Subcutaneous adipose tissue (tissue), 4 donors: ENCODE measurements around the gene MARCHF2. TPM values are rescaled to one million over a fixed set of nuclear protein-coding genes. Genes with fewer than 3 reads are reported as not detected.

Source experiments
- total RNA-seq, 4 donors: library from RNA; depleted of rRNA; stranded (reverse); fragments of >200 nt; gene quantifications; one replicate each; pipeline ENCODE4 v1.1.0, GENCODE V29; 2016
- TF ChIP-seq, protein P1 (sequence below): fragments of 450-650 bp; IDR thresholded peaks from one replicate; pipeline ENCODE4 v1.5.1; 2016; ENCODE audit warnings: low read depth, mild to moderate bottlenecking, control low read depth, antibody characterized with exemption, moderate library complexity

Gene MARCHF2, protein sequence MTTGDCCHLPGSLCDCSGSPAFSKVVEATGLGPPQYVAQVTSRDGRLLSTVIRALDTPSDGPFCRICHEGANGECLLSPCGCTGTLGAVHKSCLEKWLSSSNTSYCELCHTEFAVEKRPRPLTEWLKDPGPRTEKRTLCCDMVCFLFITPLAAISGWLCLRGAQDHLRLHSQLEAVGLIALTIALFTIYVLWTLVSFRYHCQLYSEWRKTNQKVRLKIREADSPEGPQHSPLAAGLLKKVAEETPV
- total RNA-seq: 100 to 1,000 TPM; 107 to 314 (median 189) TPM

DNA sequence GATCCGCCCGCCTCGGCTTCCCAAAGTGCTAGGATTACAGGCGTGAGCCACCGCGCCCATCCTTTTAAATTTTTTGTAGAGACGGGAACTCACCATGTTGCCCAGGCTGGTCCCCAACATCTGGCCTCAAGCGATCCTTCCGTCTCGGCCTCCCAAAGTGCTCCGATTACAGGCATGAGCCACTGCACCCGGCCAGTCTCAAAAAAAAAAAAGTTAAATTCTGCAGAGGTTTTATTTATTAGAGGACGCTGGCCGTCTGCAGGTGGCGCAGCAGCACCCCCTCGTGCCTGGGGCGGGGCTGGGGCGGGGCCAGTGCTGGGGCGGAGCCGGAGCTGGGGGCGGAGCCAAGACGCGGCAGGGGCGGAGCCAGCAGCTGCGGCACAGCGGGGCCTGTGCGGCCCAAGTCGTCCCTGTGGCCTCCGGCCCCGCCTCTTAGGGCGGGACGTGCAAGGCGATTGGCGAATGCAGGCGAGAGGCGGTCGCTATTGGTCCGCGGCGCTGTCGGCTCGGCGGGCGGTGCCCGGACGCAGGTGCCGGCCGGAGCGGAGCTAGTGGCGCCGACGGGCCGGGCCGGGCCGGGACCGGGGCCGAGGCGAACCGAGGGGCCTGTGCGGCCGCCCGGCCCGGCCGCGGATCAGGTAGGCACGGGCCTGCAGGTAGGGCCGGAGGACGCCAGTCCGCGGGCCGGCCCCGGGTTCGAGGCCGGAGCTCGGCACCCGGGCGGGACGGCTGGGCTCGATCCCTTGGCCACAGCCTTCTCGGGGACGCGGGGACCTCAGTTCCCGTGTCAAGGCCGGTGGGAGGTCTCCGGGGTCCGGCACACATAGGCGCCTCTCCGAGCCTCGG lies at the start of gene MARCHF2:
Gene MARCHF2, plus strand, starts transcription at position 523 of the 846 bp plus-strand sequence. CDS start 8,536 bp downstream, outside the sequence.
- TF ChIP-seq, protein P1, sequence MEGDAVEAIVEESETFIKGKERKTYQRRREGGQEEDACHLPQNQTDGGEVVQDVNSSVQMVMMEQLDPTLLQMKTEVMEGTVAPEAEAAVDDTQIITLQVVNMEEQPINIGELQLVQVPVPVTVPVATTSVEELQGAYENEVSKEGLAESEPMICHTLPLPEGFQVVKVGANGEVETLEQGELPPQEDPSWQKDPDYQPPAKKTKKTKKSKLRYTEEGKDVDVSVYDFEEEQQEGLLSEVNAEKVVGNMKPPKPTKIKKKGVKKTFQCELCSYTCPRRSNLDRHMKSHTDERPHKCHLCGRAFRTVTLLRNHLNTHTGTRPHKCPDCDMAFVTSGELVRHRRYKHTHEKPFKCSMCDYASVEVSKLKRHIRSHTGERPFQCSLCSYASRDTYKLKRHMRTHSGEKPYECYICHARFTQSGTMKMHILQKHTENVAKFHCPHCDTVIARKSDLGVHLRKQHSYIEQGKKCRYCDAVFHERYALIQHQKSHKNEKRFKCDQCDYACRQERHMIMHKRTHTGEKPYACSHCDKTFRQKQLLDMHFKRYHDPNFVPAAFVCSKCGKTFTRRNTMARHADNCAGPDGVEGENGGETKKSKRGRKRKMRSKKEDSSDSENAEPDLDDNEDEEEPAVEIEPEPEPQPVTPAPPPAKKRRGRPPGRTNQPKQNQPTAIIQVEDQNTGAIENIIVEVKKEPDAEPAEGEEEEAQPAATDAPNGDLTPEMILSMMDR: no peak

DNA sequence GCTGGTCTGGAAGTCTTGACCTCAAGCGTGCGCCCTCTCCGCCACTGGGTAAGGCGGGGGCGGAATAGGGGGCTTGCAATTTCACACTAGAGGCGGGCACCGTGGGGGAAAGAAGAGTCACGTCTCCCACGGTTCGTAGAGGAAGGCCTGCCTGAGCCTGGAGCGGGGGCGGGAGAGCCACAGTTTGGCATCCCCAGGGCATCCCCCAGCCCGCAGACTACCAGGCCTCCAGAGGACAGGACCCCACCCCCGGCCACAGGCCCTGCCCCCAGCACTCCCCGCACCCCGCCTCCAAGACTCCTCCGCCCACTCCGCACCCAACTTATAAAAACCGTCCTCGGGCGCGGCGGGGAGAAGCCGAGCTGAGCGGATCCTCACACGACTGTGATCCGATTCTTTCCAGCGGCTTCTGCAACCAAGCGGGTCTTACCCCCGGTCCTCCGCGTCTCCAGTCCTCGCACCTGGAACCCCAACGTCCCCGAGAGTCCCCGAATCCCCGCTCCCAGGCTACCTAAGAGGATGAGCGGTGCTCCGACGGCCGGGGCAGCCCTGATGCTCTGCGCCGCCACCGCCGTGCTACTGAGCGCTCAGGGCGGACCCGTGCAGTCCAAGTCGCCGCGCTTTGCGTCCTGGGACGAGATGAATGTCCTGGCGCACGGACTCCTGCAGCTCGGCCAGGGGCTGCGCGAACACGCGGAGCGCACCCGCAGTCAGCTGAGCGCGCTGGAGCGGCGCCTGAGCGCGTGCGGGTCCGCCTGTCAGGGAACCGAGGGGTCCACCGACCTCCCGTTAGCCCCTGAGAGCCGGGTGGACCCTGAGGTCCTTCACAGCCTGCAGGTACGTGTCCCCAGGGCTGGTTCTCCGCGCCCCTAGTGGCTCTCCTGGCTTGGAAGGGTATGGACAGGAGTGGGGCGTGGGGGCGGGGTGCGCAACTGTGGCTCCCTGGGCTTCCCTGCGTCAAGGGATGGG lies 49.0 kb upstream of the MARCHF2 start, which contains the start of gene ANGPTL4:
Gene ANGPTL4, plus strand, starts transcription at position 353 of the 969 bp plus-strand sequence. Its CDS starts 167 bp downstream, at position 520.
- TF ChIP-seq, protein P1: no peak

DNA sequence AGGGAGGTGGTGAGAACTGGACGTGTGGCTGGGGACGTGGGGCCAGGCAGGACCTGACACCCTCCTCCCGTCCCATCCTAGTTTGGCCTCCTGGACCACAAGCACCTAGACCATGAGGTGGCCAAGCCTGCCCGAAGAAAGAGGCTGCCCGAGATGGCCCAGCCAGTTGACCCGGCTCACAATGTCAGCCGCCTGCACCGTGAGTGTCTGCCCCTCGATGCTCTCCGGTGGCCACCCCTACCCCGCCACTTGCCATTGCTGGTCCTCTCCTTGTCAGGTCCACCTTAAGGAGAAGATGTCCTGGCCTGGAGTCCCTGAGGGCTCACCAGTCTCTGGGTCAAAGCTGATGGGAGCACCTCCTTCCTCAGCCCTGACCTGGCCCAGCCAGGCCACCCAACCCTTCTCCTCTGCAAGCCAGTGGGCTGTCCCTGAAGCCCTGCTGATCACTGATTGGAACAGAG lies 47.0 kb upstream of the MARCHF2 start:
- TF ChIP-seq, protein P1: no peak

DNA sequence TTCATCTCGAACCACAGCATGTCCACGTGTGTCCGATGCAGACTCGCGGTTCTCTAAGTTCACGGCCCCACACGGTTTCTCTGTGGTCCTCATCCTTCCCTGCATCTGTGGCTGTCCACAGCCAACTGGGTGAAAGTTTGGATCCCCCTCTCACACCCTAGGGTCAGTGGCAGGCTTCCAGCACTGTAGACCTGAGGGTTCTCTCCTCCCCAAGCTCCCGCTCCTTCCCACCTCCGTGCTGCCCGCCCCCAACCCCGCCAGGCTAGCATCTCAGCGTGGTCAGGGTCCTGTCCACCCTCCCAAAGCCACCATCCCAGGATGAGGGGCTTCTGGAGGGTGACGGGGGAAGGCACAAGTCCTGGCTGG lies 46.2 kb upstream of the MARCHF2 start:
- TF ChIP-seq, protein P1: no peak

DNA sequence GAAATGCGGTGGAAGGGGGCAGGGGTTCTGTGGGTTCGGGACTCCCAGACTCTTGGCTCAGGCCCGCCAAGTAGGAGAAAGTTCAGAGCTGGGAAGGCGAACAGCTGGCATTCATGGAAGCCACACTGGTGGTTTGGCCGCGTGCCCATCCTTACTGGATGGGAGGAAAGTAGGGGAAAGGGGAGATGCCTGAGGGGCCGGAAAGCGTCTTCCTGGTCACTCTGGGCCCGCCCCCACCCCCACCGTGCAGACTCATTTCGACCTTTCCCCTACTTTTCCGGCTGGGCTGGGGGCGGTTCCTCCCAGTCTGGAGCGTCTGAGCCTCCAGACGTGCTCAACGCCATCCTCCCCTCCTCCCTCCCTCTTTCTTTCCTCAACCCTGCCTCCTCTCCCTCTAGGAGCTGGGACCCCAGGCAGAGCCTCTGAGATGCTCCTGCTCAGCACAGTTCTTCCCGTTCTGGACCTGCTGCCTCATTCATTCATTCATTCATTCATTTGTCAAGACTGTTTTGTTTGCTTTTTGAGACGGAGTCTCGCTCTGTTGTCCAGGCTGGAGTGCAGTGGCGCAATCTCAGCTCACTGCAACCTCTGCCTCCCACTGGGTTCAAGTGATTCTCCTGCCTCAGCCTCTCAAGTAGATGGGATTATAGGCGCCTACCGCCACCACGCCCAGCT lies 45.6 kb upstream of the MARCHF2 start:
- TF ChIP-seq, protein P1: no peak

DNA sequence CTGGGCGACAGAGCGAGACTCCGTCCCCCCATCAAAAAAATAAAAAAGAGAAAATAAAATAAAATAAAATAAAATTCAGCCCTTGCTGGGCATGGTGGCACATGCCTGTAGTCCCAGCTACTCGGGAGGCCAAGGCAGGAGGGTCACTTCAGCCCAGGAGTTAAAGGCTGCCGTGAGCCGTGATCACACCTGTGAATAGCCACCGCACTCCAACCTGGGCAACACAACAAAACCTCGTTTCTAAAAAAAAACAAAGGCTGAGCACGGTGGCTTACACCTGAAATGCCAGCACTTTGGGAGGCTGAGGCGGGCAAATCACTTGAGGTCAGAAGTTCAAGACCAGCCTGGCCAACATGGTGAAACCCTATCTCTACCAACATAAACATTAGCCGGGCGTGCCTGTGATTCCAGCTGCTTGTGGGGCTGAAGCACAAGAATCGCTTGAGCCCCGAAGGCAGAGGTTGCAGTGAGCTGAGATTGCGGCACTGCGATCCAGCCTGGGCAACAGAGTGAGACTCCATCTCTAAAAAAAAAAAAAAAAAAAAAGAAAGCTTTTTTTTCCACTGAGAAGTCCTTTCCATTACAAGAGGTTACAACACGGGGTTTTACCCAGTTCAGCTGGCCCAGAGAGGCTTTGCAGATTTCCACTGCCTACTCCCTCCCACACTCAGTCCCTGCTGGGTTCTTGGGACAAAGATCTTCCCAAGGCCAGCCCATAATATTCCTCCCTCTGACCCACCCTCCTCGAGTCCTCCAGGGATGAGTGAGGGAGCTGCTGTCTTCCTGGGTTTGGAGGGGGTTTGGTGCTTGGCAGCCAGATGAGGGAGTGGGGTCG lies 42.7 kb upstream of the MARCHF2 start:
- TF ChIP-seq, protein P1: no peak
